Keratinocyte (primary cell): ENCODE measurements around the gene APBB1IP. TPM values are rescaled to one million over a fixed set of nuclear protein-coding genes. Genes with fewer than 3 reads are reported as not detected.

ENCODE experiments used
- DNase-seq: peaks from one replicate; pipeline ENCODE4 v3.0.0-alpha.2; 2011; ENCODE audit warnings: low read depth, missing footprints, low spot score
- FAIRE-seq: peaks from 2 replicates; lab custom pipeline; 2011; peaks lifted over from hg19 to GRCh38; lab: Jason Lieb, UNC
- H2AFZ ChIP-seq: 2 replicates; pipeline ENCODE4 v1.6.0; 2012; ENCODE audit warnings: low read length, control low read depth, inconsistent platforms; ENCODE audit not compliant: control insufficient read depth
- H3K27ac ChIP-seq: 2 replicates; pipeline ENCODE4 v1.5.1; 2011; ENCODE audit warnings: low read length; ENCODE audit not compliant: control insufficient read depth, insufficient read depth
- H3K27me3 ChIP-seq: 3 replicates; pipeline ENCODE4 v1.6.0; 2011; ENCODE audit warnings: low read length; ENCODE audit not compliant: control insufficient read depth, insufficient read depth; ENCODE audit errors: extremely low read depth
- H3K36me3 ChIP-seq, 2 experiments: 2 replicates in 1 of 2; 3 replicates in 1 of 2; pipeline ENCODE4 v1.5.1; 2011; ENCODE audit warnings: low read length in 2 of 2, mild to moderate bottlenecking in 1 of 2; ENCODE audit not compliant: control insufficient read depth in 2 of 2, insufficient read depth in 2 of 2; ENCODE audit errors: extremely low read depth in 1 of 2
- H3K4me1 ChIP-seq: 3 replicates; pipeline ENCODE4 v1.5.1; 2011; ENCODE audit warnings: low read length; ENCODE audit not compliant: control insufficient read depth, insufficient read depth; ENCODE audit errors: extremely low read depth
- H3K4me2 ChIP-seq: 3 replicates; pipeline ENCODE4 v1.6.0; 2011; ENCODE audit warnings: low read depth, low read length; ENCODE audit not compliant: control insufficient read depth, insufficient read depth; ENCODE audit errors: extremely low read depth
- H3K4me3 ChIP-seq, 3 experiments: fragments of 200-600 bp in 1 of 3; sonication (generic) in 1 of 3; 2 replicates in 2 of 3; 3 replicates in 1 of 3; pipeline ENCODE4 v1.5.1; 2011 to 2016; ENCODE audit warnings: low read length in 3 of 3, mild to moderate bottlenecking in 3 of 3, control low read depth in 2 of 3, inconsistent platforms in 1 of 3, low read depth in 1 of 3, mixed read lengths in 1 of 3, mixed run types in 1 of 3, moderate library complexity in 1 of 3; ENCODE audit not compliant: control insufficient read depth in 2 of 3, insufficient read depth in 2 of 3; ENCODE audit errors: extremely low read depth in 1 of 3
- H3K79me2 ChIP-seq: 2 replicates; pipeline ENCODE4 v1.6.0; 2012; ENCODE audit warnings: low read length; ENCODE audit not compliant: control insufficient read depth, insufficient read depth
- H3K9ac ChIP-seq: 3 replicates; pipeline ENCODE4 v1.6.0; 2011; ENCODE audit warnings: low read length; ENCODE audit not compliant: control insufficient read depth, insufficient read depth; ENCODE audit errors: extremely low read depth
- H3K9me1 ChIP-seq: 3 replicates; pipeline ENCODE4 v1.6.0; 2011; ENCODE audit warnings: low read length; ENCODE audit not compliant: control insufficient read depth, insufficient read depth; ENCODE audit errors: extremely low read depth
- H3K9me3 ChIP-seq: 2 replicates; pipeline ENCODE4 v1.5.1; 2012; ENCODE audit warnings: low read depth, low read length; ENCODE audit not compliant: control insufficient read depth
- H4K20me1 ChIP-seq: 3 replicates; pipeline ENCODE4 v1.6.0; 2011; ENCODE audit warnings: low read length; ENCODE audit not compliant: control insufficient read depth, insufficient read depth; ENCODE audit errors: extremely low read depth
- EZH2 ChIP-seq: IDR thresholded peaks from one replicate; pipeline ENCODE4 v1.6.1; 2012; ENCODE audit warnings: inconsistent platforms, mild to moderate bottlenecking, low read length, moderate library complexity
- dilution Hi-C: fragments of 300-500 bp; cut with MboI; formaldehyde crosslinking; loops from one replicate; pipeline ENCODE4 v1.7.0; 2020; ENCODE audit warnings: low sequenced_read_pairs; ENCODE audit not compliant: extremely low pct_ligation_motif_present
- polyA plus RNA-seq, 5 experiments: library from polyadenylated mRNA; depleted of rRNA in 3 of 5; stranded (reverse) in 3 of 5; stranded (forward) in 1 of 5; unstranded in 1 of 5; fragments of >200 nt; gene quantifications; 1 replicate in 1 of 5; 2 replicates in 3 of 5; 3 replicates in 1 of 5; pipeline versions ENCODE4 v1.2.1 to v1.2.3, GENCODE V29; 2011 to 2012; ENCODE audit warnings: missing spikeins in 2 of 5, low read depth in 1 of 5, low replicate concordance in 1 of 5
- TF ChIP-seq, protein P1 (sequence below), 3 experiments: IDR thresholded peaks in 1 of 3; conservative IDR thresholded peaks in 1 of 3; optimal IDR thresholded peaks in 1 of 3; 2 replicates in 2 of 3; 3 replicates in 1 of 3; pipeline versions ENCODE3 to v1.5.1; 2011; ENCODE audit warnings: low read length in 3 of 3, mild to moderate bottlenecking in 3 of 3, moderate library complexity in 2 of 3, control low read depth in 1 of 3, inconsistent platforms in 1 of 3; ENCODE audit not compliant: insufficient read depth in 2 of 3; ENCODE audit errors: extremely low read depth in 1 of 3

Gene APBB1IP
- polyA plus RNA-seq, 1 donor (not counting 4 experiments of a cell fraction or from before 2014, with no cell fraction given): not detected

DNA sequence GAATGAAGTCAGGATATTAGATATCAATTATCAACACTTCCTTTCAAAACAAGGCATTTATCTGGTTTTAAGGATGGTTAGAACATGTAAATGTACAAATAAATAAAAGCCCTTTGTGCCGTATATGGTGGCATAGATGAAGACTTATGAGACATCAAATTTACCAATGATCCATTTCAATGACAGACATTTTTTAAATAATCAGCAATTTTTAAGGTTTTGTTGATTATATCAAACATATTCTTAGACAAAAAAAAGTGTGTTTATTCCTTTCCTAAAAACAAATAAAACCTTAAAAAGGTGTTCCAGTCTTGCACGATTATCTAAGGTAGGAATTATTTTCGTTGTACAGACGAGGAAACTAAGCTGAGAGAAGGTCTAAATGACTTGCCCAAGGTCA is 13.8 kb downstream of the APBB1IP start:
- H3K79me2 ChIP-seq: no peaks in the 10 kb centered on the region
- H3K27me3 ChIP-seq: no peaks in the 10 kb centered on the region
- no peak for FAIRE-seq

DNA sequence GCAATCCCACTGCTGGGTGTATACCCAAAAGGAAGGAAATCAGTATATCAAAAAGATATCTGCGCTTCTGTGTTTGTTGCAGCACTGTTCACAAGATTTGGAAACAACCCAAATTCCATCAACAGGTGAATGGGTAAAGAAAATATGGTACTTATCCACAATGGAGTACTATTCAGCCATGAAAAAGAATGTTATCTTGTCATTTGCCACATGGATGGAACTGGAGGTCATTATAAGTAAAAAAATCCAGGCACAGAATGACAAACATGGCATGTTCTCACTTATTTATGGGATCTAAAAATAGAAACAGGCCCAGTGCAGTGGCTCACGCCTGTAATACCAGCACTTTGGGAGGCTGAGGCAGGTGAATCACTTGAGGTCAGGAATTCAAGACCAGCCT is 15.7 kb downstream of the APBB1IP start:
- FAIRE-seq: no peak
- Histone ChIP-seq H3K9me1 (no peaks in the 10 kb centered on the region), H4K20me1 (no peaks in the 10 kb centered on the region), H3K79me2 (no peaks in the 10 kb centered on the region), H2AFZ (no peak overlapping the region), H3K4me1 (no peaks in the 10 kb centered on the region), H3K4me2 (no peak overlapping the region), H3K27ac (no peak overlapping the region), H3K4me3 (no peak overlapping the region), H3K36me3 (no peaks in the 10 kb centered on the region), H3K9me3 (no peaks in the 10 kb centered on the region), H3K9ac (no peak overlapping the region), H3K27me3 (no peaks in the 10 kb centered on the region)
- no peak for DNase-seq
- TF ChIP-seq, protein P1, sequence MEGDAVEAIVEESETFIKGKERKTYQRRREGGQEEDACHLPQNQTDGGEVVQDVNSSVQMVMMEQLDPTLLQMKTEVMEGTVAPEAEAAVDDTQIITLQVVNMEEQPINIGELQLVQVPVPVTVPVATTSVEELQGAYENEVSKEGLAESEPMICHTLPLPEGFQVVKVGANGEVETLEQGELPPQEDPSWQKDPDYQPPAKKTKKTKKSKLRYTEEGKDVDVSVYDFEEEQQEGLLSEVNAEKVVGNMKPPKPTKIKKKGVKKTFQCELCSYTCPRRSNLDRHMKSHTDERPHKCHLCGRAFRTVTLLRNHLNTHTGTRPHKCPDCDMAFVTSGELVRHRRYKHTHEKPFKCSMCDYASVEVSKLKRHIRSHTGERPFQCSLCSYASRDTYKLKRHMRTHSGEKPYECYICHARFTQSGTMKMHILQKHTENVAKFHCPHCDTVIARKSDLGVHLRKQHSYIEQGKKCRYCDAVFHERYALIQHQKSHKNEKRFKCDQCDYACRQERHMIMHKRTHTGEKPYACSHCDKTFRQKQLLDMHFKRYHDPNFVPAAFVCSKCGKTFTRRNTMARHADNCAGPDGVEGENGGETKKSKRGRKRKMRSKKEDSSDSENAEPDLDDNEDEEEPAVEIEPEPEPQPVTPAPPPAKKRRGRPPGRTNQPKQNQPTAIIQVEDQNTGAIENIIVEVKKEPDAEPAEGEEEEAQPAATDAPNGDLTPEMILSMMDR (optimal IDR thresholded peaks at IDR 0.05 in 1 of 3, IDR thresholded peaks at IDR 0.05 in 1 of 3, conservative IDR thresholded peaks at IDR 0.05 in 1 of 3; ENCODE audit: extremely low read depth in 1 of 3, insufficient read depth in 2 of 3, low read length in 3 of 3): no peak
- no peak for TF ChIP-seq EZH2
- dilution Hi-C loops: no loop called here

More for the DNA sequence above, 13.8 kb downstream of the APBB1IP start:
- Histone ChIP-seq H3K9me3 (no peaks in the 10 kb centered on the region), H2AFZ (no peak overlapping the region), H3K4me1 (no peaks in the 10 kb centered on the region), H3K9me1 (no peaks in the 10 kb centered on the region), H4K20me1 (no peaks in the 10 kb centered on the region), H3K9ac (no peak overlapping the region), H3K27ac (no peak overlapping the region), H3K4me2 (no peak overlapping the region), H3K36me3 (no peaks in the 10 kb centered on the region), H3K4me3 (no peak overlapping the region)
- no peak for DNase-seq
- TF ChIP-seq, protein P1 (optimal IDR thresholded peaks at IDR 0.05 in 1 of 3, IDR thresholded peaks at IDR 0.05 in 1 of 3, conservative IDR thresholded peaks at IDR 0.05 in 1 of 3; ENCODE audit: extremely low read depth in 1 of 3, insufficient read depth in 2 of 3, low read length in 3 of 3): no peak
- TF ChIP-seq EZH2: no peak
- dilution Hi-C loops: no loop called here
